H1 (cell line): ENCODE results near the gene PDE4DIP. TPM values are rescaled to one million over a fixed set of nuclear protein-coding genes. Genes with fewer than 3 reads are reported as not detected.
"Not testable (repeated sequence)": the region's sequence is repeated elsewhere in the genome, so short reads cannot be mapped to it uniquely, and the experiment has no call there.

ENCODE experiments used
- CTCF ChIA-PET: fragments of 300-600 bp; sonication (Branson Sonifier 250); formaldehyde crosslinking; loops from one replicate; lab custom pipeline; 2021; ENCODE audit not compliant: partially characterized antibody; lab: Charles Lee
- POLR2A ChIA-PET: fragments of 300-600 bp; sonication (Branson Sonifier 250); formaldehyde crosslinking; loops from one replicate; lab custom pipeline; 2021; ENCODE audit warnings: inconsistent platforms; ENCODE audit not compliant: partially characterized antibody; lab: Charles Lee
- DNase-seq, 2 experiments: peaks; one replicate each; pipeline versions ENCODE4 v3.0.0 to v3.0.0-alpha.2; 2010 to 2022; ENCODE audit warnings: low spot score in 2 of 2, low read depth in 1 of 2, mixed read lengths in 1 of 2
- FAIRE-seq: peaks from 2 replicates; lab custom pipeline; 2011; peaks lifted over from hg19 to GRCh38; lab: Jason Lieb, UNC
- H2AFZ ChIP-seq: 2 replicates; pipeline ENCODE4 v1.8.1; 2012; ENCODE audit warnings: low read length, inconsistent platforms
- H2AK5ac ChIP-seq: 2 replicates; pipeline ENCODE4 v1.6.1; 2013; ENCODE audit warnings: low read depth, low read length
- H2BK120ac ChIP-seq: replicated peaks from 2 replicates; pipeline ENCODE3; 2013; ENCODE audit warnings: low read depth, low read length, inconsistent platforms
- H2BK12ac ChIP-seq: 2 replicates; pipeline ENCODE4 v1.6.1; 2013; ENCODE audit warnings: low read depth, low read length
- H2BK15ac ChIP-seq: 2 replicates; pipeline ENCODE4 v1.6.1; 2013; ENCODE audit warnings: low read length
- H2BK20ac ChIP-seq: 2 replicates; pipeline ENCODE4 v1.6.1; 2013; ENCODE audit warnings: low read length
- H2BK5ac ChIP-seq: 2 replicates; pipeline ENCODE4 v1.6.1; 2013; ENCODE audit warnings: low read depth, low read length
- H3K14ac ChIP-seq: 2 replicates; pipeline ENCODE4 v1.6.1; 2013; ENCODE audit warnings: inconsistent platforms; ENCODE audit not compliant: insufficient read length
- H3K18ac ChIP-seq: 2 replicates; pipeline ENCODE4 v1.6.1; 2013; ENCODE audit warnings: low read length; ENCODE audit errors: extremely low read depth
- H3K23ac ChIP-seq: 2 replicates; pipeline ENCODE4 v1.6.1; 2013; ENCODE audit warnings: inconsistent platforms; ENCODE audit not compliant: insufficient read length
- H3K23me2 ChIP-seq: 2 replicates; pipeline ENCODE4 v1.6.1; 2013; ENCODE audit warnings: low read depth, low read length
- H3K27ac ChIP-seq: 2 replicates; pipeline ENCODE4 v1.6.1; 2011; ENCODE audit warnings: low read depth, low read length, inconsistent platforms
- H3K27me3 ChIP-seq, 4 experiments: replicated peaks in 1 of 4; 1 replicate in 1 of 4; 2 replicates in 3 of 4; pipeline versions ENCODE4 v1.6.1 to v1.8.1; 2011 to 2013; ENCODE audit warnings: low read length in 3 of 4, mild to moderate bottlenecking in 3 of 4, inconsistent platforms in 2 of 4, mixed read lengths in 2 of 4, moderate library complexity in 1 of 4; ENCODE audit not compliant: control insufficient read depth in 3 of 4, insufficient read depth in 3 of 4; ENCODE audit errors: extremely low read depth in 1 of 4
- H3K36me3 ChIP-seq, 4 experiments: 2 replicates each; pipeline versions ENCODE4 v1.6.1 to v1.8.1; 2011 to 2013; ENCODE audit warnings: mild to moderate bottlenecking in 4 of 4, low read length in 3 of 4, moderate library complexity in 2 of 4, control low read depth in 1 of 4, inconsistent platforms in 1 of 4; ENCODE audit not compliant: insufficient read depth in 4 of 4, control insufficient read depth in 2 of 4
- H3K4ac ChIP-seq: replicated peaks from 2 replicates; pipeline ENCODE3; 2013; ENCODE audit warnings: low read length, low read depth, mixed read lengths, inconsistent platforms; ENCODE audit not compliant: insufficient read length
- H3K4me1 ChIP-seq, 4 experiments: replicated peaks in 1 of 4; 1 replicate in 1 of 4; 2 replicates in 3 of 4; pipeline versions ENCODE4 v1.6.1 to v1.8.1; 2011 to 2013; ENCODE audit warnings: low read length in 3 of 4, inconsistent platforms in 2 of 4, mixed read lengths in 1 of 4; ENCODE audit not compliant: insufficient read depth in 4 of 4, control insufficient read depth in 3 of 4
- H3K4me2 ChIP-seq, 2 experiments: 2 replicates each; pipeline versions ENCODE4 v1.6.1 to v1.8.1; 2011 to 2013; ENCODE audit warnings: low read depth in 2 of 2, low read length in 2 of 2, control low read depth in 1 of 2, inconsistent platforms in 1 of 2, mild to moderate bottlenecking in 1 of 2; ENCODE audit not compliant: insufficient read depth in 1 of 2
- H3K4me3 ChIP-seq, 4 experiments: fragments of 200-600, 300-600 bp in 1 of 4; sonication (generic), shearing (Covaris generic), sonication (Bioruptor Twin) in 1 of 4; 2 replicates each; pipeline versions ENCODE4 v1.5.1 to v1.8.1; 2011 to 2016; ENCODE audit warnings: low read length in 4 of 4, low read depth in 3 of 4, control low read depth in 2 of 4, inconsistent platforms in 2 of 4, mild to moderate bottlenecking in 2 of 4, mixed read lengths in 1 of 4, moderate library complexity in 1 of 4; ENCODE audit not compliant: insufficient read depth in 2 of 4; ENCODE audit errors: extremely low read depth in 1 of 4
- H3K56ac ChIP-seq: replicated peaks from 2 replicates; pipeline ENCODE3; 2013; ENCODE audit warnings: low read depth, mild to moderate bottlenecking, mixed read lengths, low read length, inconsistent platforms; ENCODE audit not compliant: insufficient read length
- H3K79me1 ChIP-seq: 2 replicates; pipeline ENCODE4 v1.6.1; 2013; ENCODE audit warnings: low read depth, low read length, control low read depth
- H3K79me2 ChIP-seq, 2 experiments: 2 replicates each; pipeline versions ENCODE4 v1.6.1 to v1.8.1; 2012 to 2013; ENCODE audit warnings: low read length in 2 of 2, mild to moderate bottlenecking in 2 of 2, inconsistent platforms in 1 of 2; ENCODE audit not compliant: insufficient read depth in 2 of 2, control insufficient read depth in 1 of 2
- H3K9ac ChIP-seq, 4 experiments: replicated peaks in 1 of 4; 1 replicate in 1 of 4; 2 replicates in 3 of 4; pipeline versions ENCODE4 v1.6.1 to v1.8.1; 2011 to 2013; ENCODE audit warnings: low read depth in 3 of 4, low read length in 3 of 4, control low read depth in 2 of 4, mild to moderate bottlenecking in 2 of 4, moderate library complexity in 2 of 4, inconsistent platforms in 1 of 4; ENCODE audit errors: extremely low read depth in 1 of 4
- H3K9me3 ChIP-seq, 2 experiments: 2 replicates each; pipeline versions ENCODE4 v1.6.1 to v1.8.1; 2012 to 2013; ENCODE audit warnings: mild to moderate bottlenecking in 2 of 2, moderate library complexity in 2 of 2, control low read depth in 1 of 2, inconsistent platforms in 1 of 2, low read depth in 1 of 2, low read length in 1 of 2, mixed read lengths in 1 of 2; ENCODE audit not compliant: insufficient read depth in 2 of 2
- H4K20me1 ChIP-seq, 2 experiments: replicated peaks in 1 of 2; 2 replicates each; pipeline versions ENCODE3 to v1.8.1; 2011 to 2013; ENCODE audit warnings: inconsistent platforms in 2 of 2, low read length in 2 of 2, mild to moderate bottlenecking in 1 of 2; ENCODE audit not compliant: insufficient read depth in 2 of 2, control insufficient read depth in 1 of 2
- H4K5ac ChIP-seq: 2 replicates; pipeline ENCODE4 v1.6.1; 2013; ENCODE audit warnings: low read length, low read depth, mixed read lengths, inconsistent platforms; ENCODE audit not compliant: insufficient read length
- H4K8ac ChIP-seq: 2 replicates; pipeline ENCODE4 v1.8.0; 2013; ENCODE audit warnings: mild to moderate bottlenecking, moderate library complexity, low read length, inconsistent platforms; ENCODE audit not compliant: insufficient read depth; ENCODE audit errors: extremely low read depth
- H4K91ac ChIP-seq: replicated peaks from 2 replicates; pipeline ENCODE3; 2013; ENCODE audit warnings: low read length, mixed read lengths, inconsistent platforms; ENCODE audit not compliant: insufficient read length
- WGBS, 2 experiments: shearing (Covaris generic) in 1 of 2; methylation state at CpG; one replicate each; pipeline versions ENCODE4 v1.1.6 to v1.1.7; 2013 to 2015; ENCODE audit warnings: low lambda C conversion rate in 2 of 2, mixed read lengths in 2 of 2, inconsistent platforms in 1 of 2, low coverage in 1 of 2, missing lambda C conversion rate in 1 of 2; ENCODE audit not compliant: insufficient replicate concordance in 2 of 2, insufficient coverage in 1 of 2, insufficient read length in 1 of 2; ENCODE audit errors: extremely low coverage in 1 of 2, missing lambda C conversion rate in 1 of 2; 5-methylcytosine and 5-hydroxymethylcytosine counted together
- polyA plus RNA-seq, 7 experiments: library from polyadenylated mRNA; depleted of rRNA in 3 of 7; stranded (reverse) in 5 of 7; unstranded in 2 of 7; fragments of >200 nt in 5 of 7; fragments of 200-250 nt in 2 of 7; gene quantifications; 1 replicate in 5 of 7; 2 replicates in 1 of 7; 4 replicates in 1 of 7; pipeline versions ENCODE4 v1.2.1 to v1.2.3, GENCODE V29; 2011 to 2013; ENCODE audit warnings: missing spikeins in 2 of 7, mixed read lengths in 2 of 7
- total RNA-seq: library from RNA; stranded (reverse); fragmentation: NEBNext Ultra II Directional; extraction: Animal tissue kit (Norgen Biotek cat#: 25700); gene quantifications from 2 replicates; pipeline ENCODE4 v1.2.1, GENCODE V29; 2021

The PDE4DIP gene
- total and polyA plus RNA-seq, 2 of the 8 experiments (the other 6 are each of a cell fraction or from before 2014, with no cell fraction given) = 8.4 to 40.5 TPM

DNA sequence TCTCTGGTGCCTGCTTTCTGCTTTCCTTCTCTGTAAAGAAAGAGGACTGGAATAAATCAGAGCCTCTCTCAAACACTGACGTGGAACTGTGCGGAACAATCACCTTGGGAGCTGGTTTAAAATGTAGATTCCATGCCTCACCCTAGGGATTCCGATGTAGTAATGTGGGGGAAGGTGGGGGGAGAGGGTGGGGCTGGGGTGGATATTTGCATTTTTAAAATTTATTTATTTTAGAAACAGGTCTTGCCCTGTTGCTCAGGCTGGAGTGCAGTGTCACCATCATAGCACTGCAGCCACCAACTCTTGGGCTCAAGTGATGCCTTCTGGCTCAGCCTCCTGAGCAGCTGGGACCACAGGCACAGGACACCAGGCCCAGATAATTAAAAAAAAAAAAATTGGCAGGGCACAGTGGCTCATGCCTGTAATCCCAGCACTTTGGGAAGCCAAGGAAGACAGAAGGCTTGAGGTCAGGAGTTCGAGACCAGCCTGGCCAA lies 45.9 kb downstream of the PDE4DIP start:
- H3K9ac ChIP-seq, H3K79me2 ChIP-seq, H3K23me2 ChIP-seq, H2BK15ac ChIP-seq, DNase-seq, H3K27ac ChIP-seq, H2BK12ac ChIP-seq, H3K56ac ChIP-seq, H3K36me3 ChIP-seq, FAIRE-seq, H3K4me2 ChIP-seq, H3K4me3 ChIP-seq, H3K14ac ChIP-seq, H2AFZ ChIP-seq, H3K79me1 ChIP-seq, H4K5ac ChIP-seq, H3K18ac ChIP-seq, POLR2A ChIA-PET, H3K4ac ChIP-seq, H3K9me3 ChIP-seq, H2BK20ac ChIP-seq, H3K23ac ChIP-seq, CTCF ChIA-PET, H2AK5ac ChIP-seq, H3K27me3 ChIP-seq, H2BK120ac ChIP-seq, H4K8ac ChIP-seq, H2BK5ac ChIP-seq, H4K20me1 ChIP-seq, H3K4me1 ChIP-seq, H4K91ac ChIP-seq: not testable (repeated sequence)
- WGBS, 2 experiments = no CpG with 5 or more reads among the region's 4 CpGs
